Retinal pigment epithelial cell (primary cell): Measurements from ENCODE around the gene AHI1.

Experiments
- DNase-seq: peaks from one replicate; pipeline ENCODE4 v3.0.0-alpha.2; 2010; ENCODE audit warnings: low read depth
- H3K4me3 ChIP-seq: 2 replicates; pipeline ENCODE4 v1.5.1; 2011; ENCODE audit warnings: mild to moderate bottlenecking, low read length, control low read depth, moderate library complexity
- TF ChIP-seq, protein P1 (sequence below): conservative IDR thresholded peaks from 2 replicates; pipeline ENCODE4 v1.5.1; 2011; ENCODE audit warnings: low read depth, low read length, control low read depth, inconsistent platforms

The AHI1 gene

DNA sequence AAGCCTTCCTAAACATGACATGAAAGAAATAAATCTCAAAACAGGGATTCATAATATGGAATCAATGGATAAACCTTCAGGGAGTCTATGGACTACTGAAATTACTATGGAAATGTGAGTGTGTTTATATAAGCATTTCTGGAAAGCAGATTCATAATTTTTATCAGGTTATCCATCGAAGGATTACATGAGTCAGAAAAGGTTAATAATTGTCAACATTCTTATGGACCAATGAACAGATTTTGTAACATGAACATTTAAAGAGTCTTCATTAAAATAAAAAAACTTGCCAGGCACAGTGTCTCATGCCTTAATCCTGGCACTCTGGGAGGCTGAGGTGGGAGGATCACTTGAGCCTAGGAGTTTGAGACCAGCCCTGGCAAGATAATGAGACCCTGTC, 84.8 kb downstream of the AHI1 start:
- DNase-seq, result no peak
- no peak overlapping the region for H3K4me3 ChIP-seq
- TF ChIP-seq, protein P1, sequence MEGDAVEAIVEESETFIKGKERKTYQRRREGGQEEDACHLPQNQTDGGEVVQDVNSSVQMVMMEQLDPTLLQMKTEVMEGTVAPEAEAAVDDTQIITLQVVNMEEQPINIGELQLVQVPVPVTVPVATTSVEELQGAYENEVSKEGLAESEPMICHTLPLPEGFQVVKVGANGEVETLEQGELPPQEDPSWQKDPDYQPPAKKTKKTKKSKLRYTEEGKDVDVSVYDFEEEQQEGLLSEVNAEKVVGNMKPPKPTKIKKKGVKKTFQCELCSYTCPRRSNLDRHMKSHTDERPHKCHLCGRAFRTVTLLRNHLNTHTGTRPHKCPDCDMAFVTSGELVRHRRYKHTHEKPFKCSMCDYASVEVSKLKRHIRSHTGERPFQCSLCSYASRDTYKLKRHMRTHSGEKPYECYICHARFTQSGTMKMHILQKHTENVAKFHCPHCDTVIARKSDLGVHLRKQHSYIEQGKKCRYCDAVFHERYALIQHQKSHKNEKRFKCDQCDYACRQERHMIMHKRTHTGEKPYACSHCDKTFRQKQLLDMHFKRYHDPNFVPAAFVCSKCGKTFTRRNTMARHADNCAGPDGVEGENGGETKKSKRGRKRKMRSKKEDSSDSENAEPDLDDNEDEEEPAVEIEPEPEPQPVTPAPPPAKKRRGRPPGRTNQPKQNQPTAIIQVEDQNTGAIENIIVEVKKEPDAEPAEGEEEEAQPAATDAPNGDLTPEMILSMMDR, result no peak

DNA sequence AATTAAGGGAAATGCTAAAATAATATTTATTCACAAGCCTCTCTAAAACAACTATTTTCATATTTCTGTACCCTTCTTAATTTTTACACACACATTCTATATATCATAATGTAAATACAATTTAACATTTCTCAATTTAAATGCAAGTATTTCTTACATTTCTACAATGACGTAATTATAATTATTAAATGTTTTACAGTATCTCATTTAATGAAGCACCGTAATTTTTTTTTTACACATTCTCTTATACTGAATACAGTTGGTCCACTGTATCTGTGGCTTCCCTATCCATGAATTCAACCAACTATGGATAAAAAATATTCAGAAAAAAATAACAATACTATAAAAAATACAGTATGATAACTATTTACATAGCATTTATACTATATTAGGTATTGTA, 85.7 kb downstream of the AHI1 start:
- no peak for DNase-seq
- TF ChIP-seq, protein P1, result no peak
- H3K4me3 ChIP-seq, result no peak overlapping the region

DNA sequence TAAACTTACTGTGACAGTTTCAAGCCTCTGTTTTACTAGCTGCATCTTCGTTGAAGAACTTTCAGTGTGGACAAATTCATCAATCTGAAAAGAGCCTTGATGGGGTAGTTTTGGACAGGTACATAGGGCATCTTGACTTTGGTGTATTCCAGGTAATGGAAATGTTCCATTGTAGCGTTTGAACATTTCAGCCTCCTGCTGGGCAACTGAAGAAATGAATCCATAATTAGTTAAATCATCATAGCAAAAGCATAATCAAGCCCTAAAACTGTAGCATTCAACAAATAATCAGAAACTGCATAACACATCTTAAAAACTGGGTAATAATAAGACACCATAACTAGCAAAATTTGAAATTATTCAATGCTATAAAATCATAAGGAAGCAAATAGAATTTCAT, 86.2 kb downstream of the AHI1 start:
- H3K4me3 ChIP-seq, result no peak overlapping the region
- no peak for DNase-seq
- TF ChIP-seq, protein P1, result peak; percentile 25

DNA sequence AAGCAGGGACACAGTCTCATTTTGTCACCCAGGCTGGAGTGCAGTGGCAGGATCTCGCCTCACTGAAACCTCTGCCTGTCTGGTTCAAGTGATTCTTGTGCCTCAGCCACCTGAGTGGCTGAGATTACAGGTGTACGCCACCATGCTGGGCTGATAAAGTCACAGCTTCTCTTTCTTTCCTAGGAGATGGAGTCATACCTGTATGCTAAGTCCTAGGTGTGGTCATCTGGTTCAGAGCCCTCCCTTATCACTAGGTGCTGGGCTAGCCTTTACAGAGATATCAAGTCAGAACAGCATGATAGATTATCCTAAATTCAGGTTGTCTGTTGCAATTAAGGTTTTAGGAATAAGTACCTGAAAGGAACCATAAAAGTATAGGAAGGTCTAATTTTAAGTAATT, 86.7 kb downstream of the AHI1 start:
- DNase-seq, result no peak
- H3K4me3 ChIP-seq, result no peak overlapping the region
- TF ChIP-seq, protein P1, result no peak

DNA sequence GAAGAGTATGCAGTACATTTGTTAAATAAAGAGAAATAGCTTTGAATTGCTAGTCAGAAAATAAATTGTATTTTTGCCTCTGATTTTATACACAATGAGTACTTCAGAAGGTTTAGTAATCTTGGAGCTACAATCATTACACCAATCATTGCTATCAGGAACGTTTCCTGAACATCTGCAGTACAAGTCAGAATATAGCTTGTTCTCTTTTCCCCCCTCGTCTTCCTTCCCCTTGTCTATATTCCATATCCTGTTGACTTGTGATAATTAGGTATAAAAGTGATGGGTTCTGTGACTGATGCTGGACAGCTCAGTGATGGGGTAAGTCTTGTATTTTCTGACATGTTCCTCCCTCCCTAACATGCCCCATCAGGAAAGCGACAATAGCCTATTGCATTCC, 94.0 kb downstream of the AHI1 start:
- no peak overlapping the region for H3K4me3 ChIP-seq
- DNase-seq, result no peak
- TF ChIP-seq, protein P1, result no peak

DNA sequence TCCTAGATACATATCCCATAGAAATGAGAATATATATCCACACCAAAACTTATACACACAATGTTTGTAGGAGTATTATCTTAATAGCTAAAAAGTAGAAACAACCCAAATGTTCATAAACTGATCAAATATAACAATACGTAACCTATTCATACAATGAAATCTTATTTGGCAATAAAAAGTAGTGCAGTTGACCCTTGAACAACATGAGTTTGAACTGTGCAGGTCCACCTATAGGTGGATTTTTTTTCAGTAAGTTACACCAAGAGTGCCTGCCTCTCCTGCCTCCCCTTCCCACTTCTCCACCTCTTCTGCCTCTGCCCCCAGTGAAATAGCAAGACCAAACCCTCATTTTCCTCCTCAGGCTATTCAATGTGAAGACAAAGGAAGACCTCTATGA, 95.2 kb downstream of the AHI1 start:
- TF ChIP-seq, protein P1, result no peak
- no peak overlapping the region for H3K4me3 ChIP-seq
- DNase-seq, result no peak

DNA sequence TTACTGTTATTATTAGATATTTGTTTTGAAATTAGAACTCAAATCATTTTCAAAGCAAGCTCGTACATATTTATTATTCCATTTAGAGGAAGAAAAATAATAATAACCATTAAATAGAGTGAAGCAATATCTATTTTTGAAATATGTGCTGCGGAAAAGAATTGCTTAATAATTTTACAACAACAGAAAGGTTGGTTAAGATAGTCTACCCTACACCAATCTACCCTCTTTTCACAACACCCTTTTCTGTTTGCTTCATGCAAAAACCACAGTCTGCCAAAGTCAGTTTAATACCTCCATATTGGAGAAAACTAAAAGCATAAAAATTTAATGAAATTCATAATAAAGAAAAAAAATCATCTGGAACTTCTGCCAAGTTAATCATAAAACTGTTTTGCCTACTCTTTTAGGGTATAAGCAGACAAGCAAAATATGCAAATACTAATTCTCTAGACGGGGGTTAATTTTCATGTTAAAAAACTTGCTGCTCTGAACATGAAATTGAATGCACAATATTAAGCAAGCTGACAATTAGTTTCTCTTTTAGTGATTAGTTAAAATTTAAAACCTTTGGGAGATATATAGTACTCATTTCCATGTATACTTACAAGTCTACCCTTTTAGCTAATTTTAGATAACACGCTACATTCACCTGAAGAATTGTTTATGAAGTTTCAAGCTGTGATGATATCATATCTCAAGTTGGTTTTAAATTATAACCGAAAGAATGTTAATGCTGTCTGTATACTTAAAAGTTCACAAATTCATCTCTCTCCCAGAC, 100.2 kb downstream of the AHI1 start:
- H3K4me3 ChIP-seq, result no peak overlapping the region
- no peak for DNase-seq
- TF ChIP-seq, protein P1, result no peak
